GM18505 (cell line): ENCODE results near the gene NUDT14.

Source experiments
- ATAC-seq: cut with Tn5 transposase; IDR thresholded peaks from one replicate; pipeline ENCODE4 v1.9.1; 2021; ENCODE audit not compliant: unreplicated experiment
- POLR2A ChIP-seq: IDR thresholded peaks from 4 replicates; pipeline ENCODE4 v1.6.1; 2011; ENCODE audit warnings: borderline replicate concordance; ENCODE audit not compliant: insufficient read depth, insufficient read length; ENCODE audit errors: extremely low read depth

NUDT14 gene

DNA sequence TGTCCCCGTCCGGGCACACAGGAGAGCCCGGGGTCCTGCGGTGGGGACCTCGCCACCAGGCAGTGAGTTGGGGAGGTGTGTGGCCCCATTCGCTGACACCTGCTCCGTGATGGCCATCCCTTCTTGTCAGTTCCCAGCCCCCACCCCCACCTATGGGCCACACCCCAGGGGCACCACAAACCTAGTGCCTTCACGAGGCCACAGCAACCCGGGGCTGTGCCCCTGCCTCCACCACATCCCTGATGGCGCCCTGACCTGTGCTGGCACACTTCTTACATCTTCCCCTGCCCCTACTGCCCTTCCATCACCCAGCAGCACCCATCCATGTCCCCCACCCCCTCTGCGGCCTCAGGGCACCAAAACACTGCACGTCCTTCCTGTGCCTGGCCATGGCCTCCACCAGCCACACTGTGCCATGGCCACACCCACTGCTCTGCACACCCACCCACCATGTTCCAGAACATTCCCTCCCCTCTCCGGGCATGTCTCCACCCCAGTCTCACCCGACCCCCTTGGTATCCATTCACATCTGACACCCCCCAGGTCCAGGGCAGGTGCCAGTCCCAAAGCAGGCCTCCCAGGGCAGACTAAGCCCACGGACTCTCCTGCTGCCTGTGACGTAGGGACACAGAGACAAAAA lies 37.0 kb downstream of the NUDT14 start:
- ATAC-seq: no peak
- no peak for TF ChIP-seq POLR2A

DNA sequence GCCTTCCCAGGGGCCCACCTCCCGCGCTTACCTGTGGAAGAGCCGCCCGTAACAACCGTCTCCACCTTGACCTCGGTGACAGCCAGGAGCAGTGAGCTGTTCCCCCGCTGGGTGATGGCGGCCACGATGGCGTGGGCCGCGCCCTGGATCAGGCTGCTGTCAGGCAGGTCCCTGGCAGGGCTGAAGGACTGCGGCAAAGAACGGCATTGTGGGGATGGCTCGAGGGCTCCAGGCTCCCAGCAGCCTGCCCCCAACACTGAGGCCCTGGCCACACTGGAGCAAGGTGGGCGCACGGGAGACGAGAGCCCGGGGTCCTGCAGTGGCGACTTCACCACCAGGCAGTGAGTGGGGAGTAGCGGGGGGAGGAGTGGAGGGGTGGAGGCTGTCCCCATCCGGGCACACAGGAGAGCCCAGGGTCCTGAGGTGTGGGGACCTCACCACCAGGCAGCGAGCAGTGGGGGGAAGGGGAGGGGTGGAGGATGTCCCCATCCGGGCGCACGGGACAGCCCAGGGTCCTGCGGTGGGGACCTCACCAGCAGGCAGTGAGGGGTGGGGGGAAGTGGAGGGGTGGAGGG lies 37.6 kb downstream of the NUDT14 start:
- ATAC-seq: no peak
- no peak for TF ChIP-seq POLR2A

DNA sequence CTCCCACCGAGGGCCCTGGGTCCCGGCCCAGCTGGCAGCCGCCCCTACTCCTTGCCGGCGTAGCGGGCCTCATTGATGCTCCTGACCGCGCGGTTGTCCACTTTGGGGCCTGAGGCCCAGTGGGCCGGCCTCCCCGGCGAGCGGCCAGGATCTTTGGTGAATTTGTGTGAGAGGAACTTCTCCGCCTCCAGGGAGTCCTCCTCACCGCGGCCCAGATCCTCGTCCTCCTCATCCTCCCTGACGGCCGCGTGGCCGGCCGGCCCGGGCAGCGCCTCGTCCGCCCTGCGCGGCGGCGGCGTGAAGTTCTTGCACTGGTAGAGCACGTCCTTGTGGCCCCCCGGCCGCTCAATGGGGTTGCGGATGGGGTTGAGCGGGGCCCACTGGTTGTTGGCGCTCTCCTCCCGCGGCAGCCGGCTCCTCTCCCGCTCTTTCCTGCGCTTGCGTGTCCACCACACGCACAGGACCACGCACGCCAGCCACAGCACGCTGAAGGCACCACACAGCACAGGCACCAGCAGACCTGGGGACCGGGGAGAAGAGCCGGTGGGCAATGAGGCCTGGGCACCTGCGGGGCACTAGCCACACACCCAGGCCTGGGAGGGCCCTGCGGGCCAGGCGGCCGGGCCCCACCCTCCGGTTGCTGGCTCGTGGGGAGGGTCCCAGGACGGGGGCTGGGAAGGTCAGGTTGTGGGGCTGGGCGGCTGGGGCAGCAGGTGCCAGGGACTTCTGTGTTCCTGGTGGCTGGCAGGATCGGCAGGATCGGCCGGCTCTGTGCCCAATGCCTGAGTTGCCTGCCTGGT lies 38.3 kb downstream of the NUDT14 start:
- ATAC-seq: no peak
- no peak for TF ChIP-seq POLR2A

DNA sequence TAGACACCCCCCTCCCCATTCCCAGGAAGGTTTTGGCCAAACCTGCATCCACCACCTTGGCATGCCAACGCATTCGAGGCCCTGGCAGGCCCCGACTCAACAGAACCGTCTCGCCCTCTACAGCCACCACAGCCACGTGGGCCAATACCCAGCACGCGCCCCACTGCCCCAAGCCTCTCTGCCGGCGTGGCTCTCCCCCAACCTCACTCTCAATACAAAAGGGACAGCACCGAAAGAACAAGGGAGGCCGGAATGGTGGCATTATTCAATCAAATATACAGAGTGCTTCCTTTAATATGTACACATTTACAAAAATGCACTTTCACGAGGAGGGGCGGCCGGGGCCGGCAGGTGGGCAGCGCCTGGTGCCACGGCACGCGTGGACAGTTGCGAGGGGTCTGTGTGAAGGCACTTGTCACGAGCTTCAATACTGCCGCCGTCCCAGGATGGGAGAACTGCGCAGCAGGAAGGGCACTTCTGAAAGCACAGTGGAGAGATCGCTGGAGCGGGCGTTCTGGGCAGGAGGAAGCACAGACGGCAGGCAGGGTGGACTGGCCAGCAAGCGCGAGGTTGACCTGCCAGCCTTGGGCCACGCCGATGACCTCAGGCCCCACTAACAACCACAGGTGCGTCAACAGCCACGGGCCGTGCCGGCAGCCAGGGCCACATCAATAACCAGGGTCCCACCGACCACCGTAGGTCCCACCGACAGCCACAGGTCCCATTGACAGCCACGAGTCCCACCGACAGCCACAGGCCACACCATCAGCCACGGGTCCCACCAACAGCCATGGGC lies 39.4 kb downstream of the NUDT14 start:
- ATAC-seq: no peak
- TF ChIP-seq POLR2A: no peak

DNA sequence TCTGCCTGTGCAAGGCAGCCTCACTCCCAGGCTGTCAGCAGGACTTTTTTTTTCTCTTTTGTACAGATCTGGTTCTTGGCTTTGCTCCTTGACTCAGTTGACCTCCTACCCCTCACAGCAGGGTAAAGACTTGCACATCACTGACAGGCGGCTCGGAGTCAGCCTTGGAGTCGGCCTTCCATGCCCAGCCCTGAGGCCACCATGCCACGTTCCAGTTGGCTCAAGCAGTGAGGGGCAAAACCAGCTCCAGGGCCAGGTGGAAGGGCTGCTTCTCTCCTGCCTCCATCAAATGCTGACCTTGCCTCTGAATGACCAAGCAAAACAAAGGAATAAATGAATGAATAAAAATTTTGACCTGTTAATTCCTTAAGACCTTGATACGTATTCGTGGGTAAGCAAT lies 40.1 kb downstream of the NUDT14 start:
- ATAC-seq: no peak
- no peak for TF ChIP-seq POLR2A

DNA sequence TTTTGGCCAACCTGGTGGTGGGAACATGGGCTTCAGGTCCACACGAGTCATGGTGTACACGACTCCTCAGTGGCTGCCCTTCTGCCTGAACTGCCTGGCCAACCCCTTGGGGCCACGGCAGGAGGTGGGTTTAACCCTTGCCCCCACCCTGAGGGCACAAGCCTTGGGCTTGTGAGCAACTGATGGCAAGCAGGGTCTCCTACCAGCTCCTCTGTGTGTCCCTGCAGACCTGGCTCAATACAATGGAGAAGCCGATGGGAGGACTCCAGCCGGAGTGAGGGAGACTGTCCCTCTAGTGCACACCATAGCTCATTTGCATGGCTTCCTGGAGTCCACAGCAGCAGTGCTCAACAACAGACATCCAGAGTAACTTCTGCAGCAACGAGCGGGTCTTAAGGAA lies 40.5 kb downstream of the NUDT14 start:
- no peak for ATAC-seq
- TF ChIP-seq POLR2A: no peak

DNA sequence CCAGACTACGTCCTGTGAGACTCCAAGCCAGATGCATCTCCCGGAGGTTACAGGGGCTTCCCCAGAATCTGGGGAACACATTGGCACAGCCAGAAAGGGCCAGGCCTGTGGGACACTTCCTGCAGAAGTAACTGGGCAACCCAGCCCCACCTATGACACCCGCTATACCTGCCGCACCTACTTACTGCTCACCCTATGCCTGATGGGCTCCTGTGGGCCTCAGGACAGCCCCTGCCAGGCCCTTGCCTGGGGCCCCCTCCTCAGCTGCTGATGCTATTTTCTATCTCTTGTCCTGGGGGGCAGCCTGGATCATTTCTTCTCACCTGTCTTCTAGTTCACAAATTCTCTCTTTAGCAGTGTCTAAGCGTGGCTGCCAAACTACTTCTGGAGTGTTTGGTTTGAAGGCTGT lies 41.3 kb downstream of the NUDT14 start:
- no peak for TF ChIP-seq POLR2A
- no peak for ATAC-seq

DNA sequence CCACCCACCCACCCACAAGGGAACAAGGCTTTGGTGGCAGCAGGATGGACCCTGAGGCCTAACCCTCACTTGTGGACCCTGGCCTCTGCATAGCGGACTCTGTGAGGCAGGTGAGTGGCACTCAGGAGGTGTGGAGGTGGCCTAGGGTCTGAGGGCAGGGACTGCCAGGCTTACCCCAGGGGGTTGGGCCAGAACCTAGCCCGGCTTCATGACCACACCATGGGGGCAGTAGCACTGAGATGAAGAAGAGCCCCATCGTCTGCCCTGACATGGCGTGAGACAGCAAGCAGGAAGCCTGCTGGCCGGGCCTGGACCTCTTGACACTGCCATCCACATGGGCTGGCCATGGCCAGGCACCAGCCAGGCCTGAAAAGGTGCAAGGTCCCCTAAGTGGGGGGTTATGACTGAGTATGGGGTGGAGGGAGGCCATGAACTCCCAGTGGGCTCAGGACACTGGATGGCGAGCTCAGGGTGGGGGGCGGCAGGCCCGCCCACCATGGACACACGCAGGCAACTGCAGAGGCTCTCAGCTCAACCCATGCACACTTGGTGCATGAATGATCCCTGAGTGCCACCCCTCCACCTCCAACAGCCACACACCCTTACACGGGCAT lies 41.8 kb downstream of the NUDT14 start:
- no peak for TF ChIP-seq POLR2A
- no peak for ATAC-seq

DNA sequence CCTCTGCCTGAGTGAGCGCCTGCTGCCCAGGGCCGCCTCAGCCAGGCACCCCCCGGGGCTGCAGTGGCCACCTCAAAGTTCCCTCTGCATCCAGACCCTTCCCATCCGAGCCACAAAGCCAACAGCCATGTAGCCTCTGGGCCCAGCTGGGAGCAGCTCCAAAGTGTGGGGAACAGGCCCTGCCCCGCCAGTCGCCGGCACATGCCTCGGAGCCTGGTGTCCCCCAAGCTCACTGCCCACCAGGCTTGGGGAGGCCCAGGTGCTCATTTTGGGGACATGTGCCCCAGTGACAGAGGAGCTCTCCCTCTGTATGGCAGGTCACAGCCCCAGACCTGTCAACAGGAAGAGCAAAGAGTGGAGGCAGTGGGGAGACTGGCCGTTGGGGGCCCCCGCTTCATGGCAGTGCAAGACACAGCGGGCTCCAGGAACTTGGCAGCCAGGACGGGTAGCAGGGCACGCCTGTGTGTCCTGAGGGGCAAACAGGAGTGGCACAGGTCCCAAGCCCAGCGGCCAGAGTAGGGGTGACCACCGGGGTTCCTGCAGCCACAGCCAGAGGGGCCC lies 42.5 kb downstream of the NUDT14 start:
- ATAC-seq: no peak
- TF ChIP-seq POLR2A: no peak

DNA sequence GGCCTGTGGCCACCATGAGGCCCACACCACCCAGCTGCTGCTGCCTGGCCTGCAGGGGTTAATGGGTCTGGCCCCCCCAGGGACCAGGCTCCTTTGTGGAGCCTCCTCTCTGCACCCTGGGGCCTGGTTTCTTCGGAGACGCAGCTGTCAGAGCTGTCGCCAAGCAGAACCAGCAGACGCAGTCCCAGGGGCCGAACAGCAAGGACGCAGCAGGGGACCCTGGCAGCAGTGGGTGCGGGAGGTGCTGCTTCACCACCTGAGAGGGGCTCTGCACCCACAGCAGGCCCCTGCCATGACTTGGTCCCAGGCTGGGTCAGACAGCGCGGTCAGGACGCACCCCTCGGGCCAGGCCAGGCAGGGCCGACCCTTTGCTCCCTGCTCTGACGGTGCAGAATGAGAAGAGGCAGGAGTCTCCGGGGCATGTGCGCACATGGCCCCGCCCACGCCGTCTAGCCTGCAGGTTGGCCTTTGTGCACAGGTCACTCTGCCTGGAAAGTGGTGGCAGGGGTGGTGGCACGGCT lies 43.0 kb downstream of the NUDT14 start:
- ATAC-seq: no peak
- TF ChIP-seq POLR2A: no peak

DNA sequence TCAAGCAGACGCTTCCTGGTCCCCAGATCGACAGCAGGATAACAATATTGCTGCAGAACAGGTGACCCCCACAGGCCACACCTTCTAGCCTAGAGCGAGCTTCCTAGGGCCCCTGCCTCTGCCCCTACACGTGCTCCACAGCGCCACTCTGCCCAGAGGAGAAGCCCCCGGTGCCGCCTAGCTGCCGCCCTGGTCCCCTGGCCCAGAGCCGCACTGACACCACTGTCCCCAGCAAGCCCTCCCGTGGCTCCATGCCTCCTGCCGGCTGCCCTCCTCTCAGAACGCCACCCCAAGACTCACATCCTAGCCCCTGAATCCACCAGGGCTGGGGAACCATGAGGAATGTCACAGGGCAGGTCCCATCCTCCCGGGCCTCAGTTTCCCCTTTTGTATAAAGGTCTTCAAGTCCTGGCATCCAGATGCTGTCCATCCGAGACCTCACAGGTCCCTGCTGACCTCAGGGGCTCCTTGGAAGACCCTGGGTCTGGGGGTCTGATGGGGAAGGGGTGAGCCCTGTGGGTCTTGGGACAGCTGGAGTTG lies 43.6 kb downstream of the NUDT14 start:
- no peak for TF ChIP-seq POLR2A
- ATAC-seq: no peak
